ENCODE data around the gene TENM3.

The TENM3 gene

DNA sequence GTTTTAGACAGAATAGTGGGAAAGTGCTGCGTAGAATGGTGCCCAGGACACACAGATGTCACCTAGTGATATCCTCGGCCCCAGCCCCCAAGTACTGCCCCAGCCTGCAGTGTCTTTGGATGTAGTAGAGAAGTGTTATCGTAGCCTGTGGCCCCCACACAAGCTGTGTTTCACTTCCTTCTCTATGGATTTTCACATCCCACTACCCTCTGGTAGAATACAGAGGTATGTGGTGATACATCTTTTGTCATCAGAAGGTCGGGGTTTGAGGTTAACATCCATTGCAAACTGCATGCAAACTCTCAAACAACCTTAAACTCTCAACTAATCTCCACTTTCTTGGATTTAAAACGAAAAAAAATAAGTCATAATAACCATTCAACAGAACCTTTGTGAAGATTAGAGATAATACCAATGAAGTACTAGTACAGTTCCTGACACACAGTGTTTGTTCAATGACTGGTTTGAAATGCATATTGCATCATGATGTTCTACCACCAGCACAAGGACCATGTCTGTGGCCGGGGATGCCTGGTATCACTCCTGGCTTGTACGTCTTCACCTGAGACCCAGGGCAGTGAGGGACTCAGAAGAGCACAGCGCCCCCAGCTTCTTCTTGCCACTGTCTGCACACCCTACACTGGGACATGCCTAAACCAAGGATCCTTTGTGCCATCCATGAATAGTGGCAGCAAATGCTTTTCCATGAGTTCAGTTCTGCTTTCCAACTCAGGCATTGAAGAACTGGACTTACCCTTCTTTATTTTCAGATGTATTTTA lies 406.7 kb downstream of the TENM3 start:
- TF ChIP-seq CTCF (IDR thresholded peaks at IDR 0.05; ENCODE audit: low read depth, low read length), result no peak

DNA sequence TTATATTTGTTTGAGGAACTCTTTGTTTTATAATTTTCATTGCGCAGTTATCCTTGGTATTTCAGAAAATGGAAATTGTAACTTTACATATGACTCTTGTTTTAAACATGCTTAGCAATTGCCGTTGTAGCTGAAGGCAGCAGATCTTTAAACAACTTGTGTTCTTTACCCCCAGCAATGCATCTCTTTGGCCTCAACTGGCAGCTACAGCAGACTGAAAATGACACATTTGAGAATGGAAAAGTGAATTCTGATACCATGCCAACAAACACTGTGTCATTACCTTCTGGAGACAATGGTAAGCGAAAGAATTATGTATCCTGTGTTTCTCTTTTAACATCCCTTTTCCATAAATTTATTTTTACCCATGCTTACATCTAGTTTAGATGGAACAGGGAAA lies 410.4 kb downstream of the TENM3 start:
- TF ChIP-seq CTCF (IDR thresholded peaks at IDR 0.05; ENCODE audit: low read depth, low read length), result no peak

More for the DNA sequence above, 406.7 kb downstream of the TENM3 start:
- no peak for DNase-seq (ENCODE audit: extremely low read depth, low read depth)

GRCh38 chr4:182655340-182655739 lies 412.1 kb downstream of the TENM3 start:
- TF ChIP-seq CTCF (IDR thresholded peaks at IDR 0.05; ENCODE audit: low read depth, low read length), result no peak
- no peak for DNase-seq (ENCODE audit: extremely low read depth, low read depth)

More for the DNA sequence above, 410.4 kb downstream of the TENM3 start:
- DNase-seq (ENCODE audit: extremely low read depth, low read depth), result no peak

DNA sequence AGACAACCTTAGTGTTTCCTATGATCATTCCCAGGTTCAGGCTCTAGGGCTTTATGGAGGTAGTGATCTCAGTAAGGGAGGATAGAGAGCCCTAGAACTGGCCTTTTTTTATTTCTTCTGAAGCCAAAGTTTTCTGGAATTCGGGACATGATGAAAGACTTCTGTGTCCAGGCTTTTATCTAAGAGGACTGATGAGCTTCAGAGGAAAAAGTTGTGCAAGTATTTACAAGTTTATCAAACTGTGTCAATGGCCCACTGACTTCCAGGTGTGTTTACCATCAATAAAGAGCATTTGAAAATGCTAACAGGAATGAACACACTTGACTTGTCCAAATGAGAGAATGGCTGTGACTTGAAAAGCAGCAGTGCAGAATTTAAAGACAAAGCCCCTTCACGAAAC lies 419.3 kb downstream of the TENM3 start:
- no peak for DNase-seq (ENCODE audit: extremely low read depth, low read depth)
- TF ChIP-seq CTCF (IDR thresholded peaks at IDR 0.05; ENCODE audit: low read depth, low read length), result no peak

- DNase-seq (ENCODE audit: extremely low read depth, low read depth), result no peak
- TF ChIP-seq CTCF (IDR thresholded peaks at IDR 0.05; ENCODE audit: low read depth, low read length), result no peak
Measured at GRCh38 chr4:182671231-182671630, 428.0 kb downstream of the TENM3 start.

DNA sequence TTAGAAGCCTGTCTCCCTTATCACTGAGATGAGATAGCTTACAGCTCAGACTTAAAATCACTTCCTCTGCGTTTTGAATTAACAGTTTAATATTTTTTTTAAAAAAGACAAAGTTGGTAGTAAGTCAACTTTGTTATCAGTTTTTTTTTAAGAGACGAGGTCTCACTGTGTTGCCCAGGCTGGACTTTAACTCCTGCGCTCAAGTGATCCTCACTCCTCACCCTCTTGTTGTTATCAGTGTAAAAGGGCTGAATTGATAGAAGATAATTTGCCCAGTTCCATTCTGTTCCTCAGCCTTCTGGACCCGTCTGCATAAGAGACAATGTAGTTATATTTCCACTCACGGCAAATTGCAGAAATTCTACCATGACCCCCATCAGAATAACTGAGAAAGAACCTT lies 428.5 kb downstream of the TENM3 start:
- no peak for DNase-seq (ENCODE audit: extremely low read depth, low read depth)
- TF ChIP-seq CTCF (IDR thresholded peaks at IDR 0.05; ENCODE audit: low read depth, low read length), result no peak

DNA sequence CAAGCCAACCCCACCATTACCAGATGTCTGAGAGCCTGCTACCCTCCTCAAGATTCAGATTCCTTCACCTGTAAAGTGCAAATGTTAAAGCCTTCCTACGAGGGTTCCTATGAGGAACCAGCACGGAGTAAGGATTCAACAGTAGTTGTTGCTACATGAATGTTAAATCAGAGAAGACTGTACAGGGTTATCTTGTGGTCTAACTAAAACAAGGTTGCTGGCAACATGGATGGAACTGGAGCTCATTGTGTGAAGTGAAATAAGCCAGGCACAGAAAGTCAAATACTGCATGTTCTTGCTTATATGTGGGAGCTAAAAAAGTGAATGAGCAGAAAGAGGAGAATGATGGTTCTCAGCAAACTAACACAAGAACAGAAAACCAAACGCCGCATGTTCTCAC lies 435.4 kb downstream of the TENM3 start:
- DNase-seq (ENCODE audit: extremely low read depth, low read depth), result no peak

More for the DNA sequence above, 435.4 kb downstream of the TENM3 start:
- TF ChIP-seq CTCF (IDR thresholded peaks at IDR 0.05; ENCODE audit: low read depth, low read length), result no peak
